Suppressor macrophage treated with lipopolysaccharide for 4 hours (primary cell): ENCODE results near the gene ZNF98.

Experiments used
- DNase-seq: peaks from one replicate; pipeline ENCODE4 v3.0.0-alpha.2; 2020

ZNF98 gene

DNA sequence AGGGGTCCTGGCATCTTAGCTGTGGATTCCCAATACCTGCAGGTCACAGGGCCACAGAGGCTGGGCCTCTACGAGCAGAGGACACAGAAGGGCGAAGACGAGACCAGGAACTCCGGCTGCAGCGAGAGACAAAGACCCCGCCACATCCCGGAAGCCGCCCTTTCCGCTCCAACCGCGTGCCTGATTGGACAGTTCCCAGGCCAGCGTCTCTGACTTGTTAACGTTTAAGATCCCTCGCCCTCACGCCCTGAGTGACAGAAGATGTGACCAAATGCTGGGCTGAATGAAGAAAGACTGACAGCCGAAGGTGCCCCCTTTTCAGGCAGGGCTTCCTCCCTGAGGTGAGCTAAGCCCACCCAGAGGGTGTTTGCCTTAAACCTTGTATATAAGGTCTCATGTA, at the start of gene ZNF98:
Gene ZNF98, minus strand, starts transcription at position 136 of the 400 bp plus-strand sequence. Its CDS starts 122 bp downstream, at position 14.
- no peak for DNase-seq

- DNase-seq: no peak
Measured at GRCh38 chr19:22446605-22447004, 24.5 kb upstream of the ZNF98 start.

DNA sequence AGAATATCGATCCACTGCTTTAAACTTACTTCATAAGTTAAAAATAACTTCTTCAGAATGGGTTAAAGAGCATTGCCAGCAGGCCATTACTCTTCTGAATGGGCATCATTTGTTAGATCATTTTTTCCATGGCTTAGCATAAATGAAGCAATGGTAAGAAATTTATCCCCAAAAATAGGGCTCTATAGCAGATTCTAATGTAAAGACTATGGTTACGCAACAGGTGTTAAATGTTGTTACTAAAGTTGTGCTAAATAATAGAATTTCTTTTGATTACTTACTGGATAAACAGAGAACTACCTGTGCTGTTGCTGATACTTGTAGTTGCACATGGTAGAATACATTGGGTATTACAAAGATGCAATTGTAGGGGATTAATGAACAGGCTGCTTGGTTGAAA, 15.9 kb upstream of the ZNF98 start:
- DNase-seq: no peak

GRCh38 chr19:22427960-22428913, 6.1 kb upstream of the ZNF98 start:
- DNase-seq: no peak

GRCh38 chr19:22427547-22427946, 5.4 kb upstream of the ZNF98 start:
- no peak for DNase-seq

GRCh38 chr19:22426901-22427300, 4.8 kb upstream of the ZNF98 start:
- no peak for DNase-seq

DNA sequence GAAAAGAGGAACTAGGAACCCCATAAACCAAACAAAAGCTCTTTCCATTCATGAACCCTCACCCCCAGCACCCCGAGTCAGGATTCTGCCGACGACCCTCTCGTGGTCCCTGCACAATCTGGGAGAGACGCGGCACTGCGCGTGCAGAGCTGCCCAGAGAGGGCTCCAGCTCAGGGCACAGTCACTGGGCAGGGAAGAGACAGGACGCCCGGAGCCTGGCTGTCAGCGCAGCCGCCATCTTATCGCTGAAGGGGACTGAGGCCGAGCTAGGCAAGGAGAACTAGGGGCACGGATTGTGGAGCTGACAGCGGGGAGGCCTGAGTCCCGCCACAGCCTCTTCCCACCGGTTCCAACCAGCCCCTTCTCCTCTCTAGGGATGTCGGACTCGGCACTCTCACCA, 349 bp downstream of the ZNF98 start:
- no peak for DNase-seq

- no peak for DNase-seq
Measured at GRCh38 chr19:22354665-22355064, 67.5 kb downstream of the ZNF98 start.
